Endothelial cell of umbilical vein (primary cell): ENCODE results near the gene MED23.

Experiments
- CTCF ChIP-seq, 2 donors: IDR thresholded peaks; 1 replicate in 1 of 2; 2 replicates in 1 of 2; pipeline ENCODE4 v1.5.1; 2011; ENCODE audit warnings: low read length in 2 of 2, mild to moderate bottlenecking in 2 of 2, moderate library complexity in 2 of 2, control low read depth in 1 of 2, inconsistent platforms in 1 of 2, low read depth in 1 of 2; ENCODE audit not compliant: insufficient read depth in 1 of 2; ENCODE audit errors: extremely low read depth in 1 of 2
- EZH2 ChIP-seq: IDR thresholded peaks from 2 replicates; pipeline ENCODE4 v1.6.1; 2012; ENCODE audit warnings: borderline replicate concordance, low read depth, mild to moderate bottlenecking, moderate library complexity, low read length, inconsistent platforms; ENCODE audit not compliant: severe bottlenecking
- FOS ChIP-seq: IDR thresholded peaks from 2 replicates; pipeline ENCODE4 v1.6.1; 2011; ENCODE audit warnings: mild to moderate bottlenecking, low read length, moderate library complexity, borderline replicate concordance; ENCODE audit not compliant: insufficient read depth
- GATA2 ChIP-seq: IDR thresholded peaks from 2 replicates; pipeline ENCODE4 v1.7.0; 2011; ENCODE audit warnings: low read depth, mild to moderate bottlenecking, moderate library complexity, mixed read lengths, low read length; ENCODE audit not compliant: insufficient read length, insufficient read depth
- JUN ChIP-seq: IDR thresholded peaks from 2 replicates; pipeline ENCODE4 v1.6.1; 2011; ENCODE audit warnings: borderline replicate concordance, low read depth; ENCODE audit not compliant: insufficient read length, insufficient read depth
- POLR2A ChIP-seq: IDR thresholded peaks from 2 replicates; pipeline ENCODE4 v1.6.1; 2012; ENCODE audit warnings: low read depth, mild to moderate bottlenecking, control low read depth, low read length
- TF ChIP-seq, protein P1 (sequence below): IDR thresholded peaks from 2 replicates; pipeline ENCODE4 v1.6.1; 2011; ENCODE audit not compliant: insufficient read depth, insufficient read length

- TF ChIP-seq EZH2 (no peak), CTCF (IDR thresholded peaks at IDR 0.05; ENCODE audit: extremely low read depth in 1 of 2, insufficient read depth in 1 of 2, low read depth in 1 of 2, low read length in 2 of 2) (no peak), GATA2 (no peak), JUN (no peak), POLR2A (no peak), FOS (no peak)
- TF ChIP-seq, protein P1, sequence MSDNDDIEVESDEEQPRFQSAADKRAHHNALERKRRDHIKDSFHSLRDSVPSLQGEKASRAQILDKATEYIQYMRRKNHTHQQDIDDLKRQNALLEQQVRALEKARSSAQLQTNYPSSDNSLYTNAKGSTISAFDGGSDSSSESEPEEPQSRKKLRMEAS: no peak
Measured at GRCh38 chr6:131636880-131637792, 9.1 kb upstream of the MED23 start, which contains the start of gene ENPP3.
